RWPE1 (cell line): ENCODE measurements around the gene THADA.
"Not testable (repeated sequence)": the region's sequence is repeated elsewhere in the genome, so short reads cannot be mapped to it uniquely, and the experiment has no call there.

Source experiments
- CTCF ChIA-PET: fragments of 350-600 bp; sonication (Branson Sonifier 250); formaldehyde crosslinking; extraction: SDS; loops from one replicate; lab custom pipeline; 2021; lab: Yijun Ruan, JAX
- POLR2A ChIA-PET: fragments of 400-600 bp; formaldehyde crosslinking; extraction: SDS; loops from one replicate; lab custom pipeline; 2020; ENCODE audit warnings: antibody characterized with exemption; ENCODE audit not compliant: low non-redundant PET; lab: Yijun Ruan, JAX
- DNase-seq: peaks from one replicate; pipeline ENCODE4 v3.0.0; 2012; ENCODE audit warnings: low spot score
- H3K27ac ChIP-seq: fragments of 450-650 bp; 2 replicates; pipeline ENCODE4 v1.5.1; 2017
- TF ChIP-seq, protein P1 (sequence below): fragments of 450-650 bp; conservative IDR thresholded peaks from 2 replicates; pipeline ENCODE4 v1.5.1; 2017; ENCODE audit warnings: low read depth, mild to moderate bottlenecking

THADA gene, protein sequence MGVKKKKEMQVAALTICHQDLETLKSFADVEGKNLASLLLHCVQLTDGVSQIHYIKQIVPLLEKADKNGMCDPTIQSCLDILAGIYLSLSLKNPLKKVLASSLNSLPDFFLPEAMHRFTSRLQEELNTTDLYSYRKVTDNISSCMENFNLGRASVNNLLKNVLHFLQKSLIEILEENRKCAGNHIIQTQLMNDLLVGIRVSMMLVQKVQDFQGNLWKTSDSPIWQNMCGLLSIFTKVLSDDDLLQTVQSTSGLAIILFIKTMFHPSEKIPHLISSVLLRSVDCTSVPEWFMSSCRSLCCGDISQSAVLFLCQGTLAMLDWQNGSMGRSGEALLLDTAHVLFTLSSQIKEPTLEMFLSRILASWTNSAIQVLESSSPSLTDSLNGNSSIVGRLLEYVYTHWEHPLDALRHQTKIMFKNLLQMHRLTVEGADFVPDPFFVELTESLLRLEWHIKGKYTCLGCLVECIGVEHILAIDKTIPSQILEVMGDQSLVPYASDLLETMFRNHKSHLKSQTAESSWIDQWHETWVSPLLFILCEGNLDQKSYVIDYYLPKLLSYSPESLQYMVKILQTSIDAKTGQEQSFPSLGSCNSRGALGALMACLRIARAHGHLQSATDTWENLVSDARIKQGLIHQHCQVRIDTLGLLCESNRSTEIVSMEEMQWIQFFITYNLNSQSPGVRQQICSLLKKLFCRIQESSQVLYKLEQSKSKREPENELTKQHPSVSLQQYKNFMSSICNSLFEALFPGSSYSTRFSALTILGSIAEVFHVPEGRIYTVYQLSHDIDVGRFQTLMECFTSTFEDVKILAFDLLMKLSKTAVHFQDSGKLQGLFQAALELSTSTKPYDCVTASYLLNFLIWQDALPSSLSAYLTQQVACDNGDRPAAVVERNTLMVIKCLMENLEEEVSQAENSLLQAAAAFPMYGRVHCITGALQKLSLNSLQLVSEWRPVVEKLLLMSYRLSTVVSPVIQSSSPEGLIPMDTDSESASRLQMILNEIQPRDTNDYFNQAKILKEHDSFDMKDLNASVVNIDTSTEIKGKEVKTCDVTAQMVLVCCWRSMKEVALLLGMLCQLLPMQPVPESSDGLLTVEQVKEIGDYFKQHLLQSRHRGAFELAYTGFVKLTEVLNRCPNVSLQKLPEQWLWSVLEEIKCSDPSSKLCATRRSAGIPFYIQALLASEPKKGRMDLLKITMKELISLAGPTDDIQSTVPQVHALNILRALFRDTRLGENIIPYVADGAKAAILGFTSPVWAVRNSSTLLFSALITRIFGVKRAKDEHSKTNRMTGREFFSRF (N-terminal part only)

DNA sequence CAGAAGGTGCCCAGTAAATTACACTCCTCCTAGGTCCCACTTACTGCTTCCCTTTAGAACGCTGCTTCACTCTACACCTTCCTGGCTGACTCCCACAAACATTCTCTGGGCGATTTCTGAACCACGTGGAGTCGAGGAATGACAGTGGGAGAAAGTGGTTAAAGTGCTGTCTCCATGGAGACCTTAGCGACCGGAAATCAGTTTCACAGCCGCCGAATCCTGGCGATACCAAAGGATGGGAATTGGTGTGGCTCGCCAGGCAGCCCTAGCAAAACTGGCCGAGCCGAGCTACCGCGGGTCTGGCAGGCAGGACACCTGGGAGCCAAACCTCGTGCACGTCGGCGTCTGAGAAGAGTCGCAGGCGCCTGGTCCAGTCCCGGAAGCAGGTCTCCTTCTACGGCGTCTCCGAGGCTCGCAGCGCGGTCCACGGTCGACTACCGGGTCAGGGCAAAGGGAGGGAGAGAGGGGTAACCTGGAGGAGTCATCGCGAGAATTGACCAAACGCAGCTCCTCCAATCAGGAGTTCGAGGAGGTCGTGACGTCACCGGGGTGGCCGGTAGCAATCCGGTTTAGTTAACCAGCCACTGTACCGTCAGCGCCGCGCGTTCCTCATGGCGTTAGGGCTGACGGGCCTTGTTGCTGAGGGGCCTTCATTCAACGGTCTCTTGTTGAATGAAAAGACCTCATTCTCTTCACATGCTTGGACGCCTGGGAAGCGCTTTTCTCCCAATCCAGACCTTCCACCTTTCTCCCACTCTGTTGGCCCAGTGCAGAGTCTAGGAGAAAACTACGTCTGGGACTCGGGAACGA is at the start of gene THADA:
THADA (minus strand) TSS at position 436 of the 810 bp plus-strand sequence. CDS start 3,646 bp downstream, outside the sequence.
- DNase-seq = peak; percentile 98
- CTCF ChIA-PET = interaction anchor here (0.6 to 2.5 kb wide), 4 partner anchors 10 to 338 kb away, joined by 3 to 11 read pairs (median 4); no protein-coding TSS in a partner anchor
- TF ChIP-seq, protein P1, sequence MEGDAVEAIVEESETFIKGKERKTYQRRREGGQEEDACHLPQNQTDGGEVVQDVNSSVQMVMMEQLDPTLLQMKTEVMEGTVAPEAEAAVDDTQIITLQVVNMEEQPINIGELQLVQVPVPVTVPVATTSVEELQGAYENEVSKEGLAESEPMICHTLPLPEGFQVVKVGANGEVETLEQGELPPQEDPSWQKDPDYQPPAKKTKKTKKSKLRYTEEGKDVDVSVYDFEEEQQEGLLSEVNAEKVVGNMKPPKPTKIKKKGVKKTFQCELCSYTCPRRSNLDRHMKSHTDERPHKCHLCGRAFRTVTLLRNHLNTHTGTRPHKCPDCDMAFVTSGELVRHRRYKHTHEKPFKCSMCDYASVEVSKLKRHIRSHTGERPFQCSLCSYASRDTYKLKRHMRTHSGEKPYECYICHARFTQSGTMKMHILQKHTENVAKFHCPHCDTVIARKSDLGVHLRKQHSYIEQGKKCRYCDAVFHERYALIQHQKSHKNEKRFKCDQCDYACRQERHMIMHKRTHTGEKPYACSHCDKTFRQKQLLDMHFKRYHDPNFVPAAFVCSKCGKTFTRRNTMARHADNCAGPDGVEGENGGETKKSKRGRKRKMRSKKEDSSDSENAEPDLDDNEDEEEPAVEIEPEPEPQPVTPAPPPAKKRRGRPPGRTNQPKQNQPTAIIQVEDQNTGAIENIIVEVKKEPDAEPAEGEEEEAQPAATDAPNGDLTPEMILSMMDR = no peak
- POLR2A ChIA-PET = interaction anchor here (0.5 to 0.7 kb wide), 2 partner anchors 41 to 115 kb away, joined by 3 to 7 read pairs; partner anchors contain the start of gene PLEKHH2
- peak within 1 kb of the TSS; percentile 85 for H3K27ac ChIP-seq

DNA sequence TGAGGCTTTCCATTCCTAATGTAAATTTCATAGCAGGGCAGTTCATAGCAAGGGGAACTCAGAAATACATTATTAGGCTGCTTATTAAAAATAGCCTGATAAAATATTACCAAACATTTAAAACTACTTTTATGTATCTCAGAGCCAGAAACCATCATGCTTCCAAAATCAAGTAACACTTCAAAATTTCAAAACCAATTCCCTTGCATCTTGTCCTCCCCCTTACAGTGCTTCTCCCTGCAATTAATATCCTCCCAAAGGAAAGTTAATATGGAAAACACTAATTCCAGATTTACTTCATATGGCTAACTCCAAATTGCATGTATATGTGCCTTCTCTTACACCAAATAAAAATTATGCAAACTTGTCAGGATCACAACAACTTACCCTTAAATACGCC is 47.8 kb upstream of the THADA start:
- CTCF ChIA-PET = no interaction called here
- POLR2A ChIA-PET = no interaction called here
- DNase-seq = no peak
- no peak overlapping the region for H3K27ac ChIP-seq
- TF ChIP-seq, protein P1 = no peak

DNA sequence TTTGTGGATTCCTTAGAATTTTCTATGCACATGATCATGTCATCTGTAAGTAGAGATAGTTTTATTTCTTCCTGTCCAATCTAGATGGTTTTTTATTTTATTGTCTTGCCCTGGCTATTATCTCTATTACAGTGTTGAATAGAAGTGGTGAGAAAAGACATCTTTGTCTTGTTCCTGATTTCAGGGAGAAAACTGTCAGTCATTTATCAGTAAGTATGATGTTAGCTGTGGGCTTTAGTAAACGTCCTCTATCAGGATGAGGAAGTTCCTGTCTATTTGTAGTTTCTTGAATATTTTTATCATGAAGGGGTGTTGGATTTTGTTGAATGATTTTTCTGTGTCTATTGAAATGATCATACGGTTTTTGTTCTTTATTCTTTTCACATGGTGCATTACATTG is 46.5 kb upstream of the THADA start:
- POLR2A ChIA-PET = no interaction called here
- no peak for DNase-seq
- CTCF ChIA-PET = no interaction called here
- no peak overlapping the region for H3K27ac ChIP-seq
- TF ChIP-seq, protein P1 = no peak

DNA sequence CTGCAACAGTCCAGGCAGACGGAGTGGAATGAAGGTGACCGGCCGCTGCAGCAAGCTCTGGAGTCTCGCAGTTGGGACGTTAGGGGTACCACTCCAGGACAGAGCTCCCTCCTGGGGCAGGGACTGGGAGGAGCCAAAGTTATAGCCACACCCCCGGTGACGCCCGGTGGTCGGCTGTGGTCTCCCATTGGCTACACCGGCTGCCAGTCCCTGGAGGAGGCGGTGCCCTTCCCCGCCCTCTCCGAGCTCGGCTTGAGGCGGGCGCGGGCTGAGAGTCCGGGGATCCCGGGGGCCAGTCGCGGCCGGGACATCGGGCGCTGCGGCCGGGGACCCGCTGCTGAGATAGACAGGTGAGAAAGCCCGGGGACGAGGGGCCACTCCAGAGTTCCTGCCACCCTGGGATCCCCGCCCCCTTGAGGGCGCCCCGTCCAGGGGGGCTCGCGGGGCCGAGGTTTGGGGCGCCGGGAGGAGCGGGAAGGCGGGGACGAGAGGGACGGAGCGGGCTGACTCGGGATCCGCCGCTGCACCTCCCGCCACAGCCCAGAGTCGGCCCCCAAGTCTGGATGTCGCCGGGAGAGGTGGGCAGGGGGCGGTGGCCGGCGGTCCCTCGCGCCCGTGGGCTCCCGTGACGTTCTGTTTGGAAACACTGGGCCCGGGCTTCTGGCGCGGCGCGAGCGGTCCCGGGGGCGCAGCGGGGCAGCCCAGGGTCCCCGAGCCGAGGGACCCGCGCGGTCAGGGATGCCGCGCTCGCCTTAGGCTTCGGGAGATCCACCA is 41.4 kb upstream of the THADA start, which contains the start of gene PLEKHH2:
PLEKHH2 (plus strand) TSS at position 231 of the 774 bp plus-strand sequence. CDS start 7,414 bp downstream, outside the sequence.
- ChIA-PET POLR2A (interaction anchor here (0.6 kb wide), 2 partner anchors 18 to 41 kb away, joined by 5 to 7 read pairs; partner anchors contain the start of gene THADA), CTCF (no interaction called here)
- TF ChIP-seq, protein P1 = no peak
- no peak within 1 kb of the TSS for H3K27ac ChIP-seq
- DNase-seq = peak; percentile 99

DNA sequence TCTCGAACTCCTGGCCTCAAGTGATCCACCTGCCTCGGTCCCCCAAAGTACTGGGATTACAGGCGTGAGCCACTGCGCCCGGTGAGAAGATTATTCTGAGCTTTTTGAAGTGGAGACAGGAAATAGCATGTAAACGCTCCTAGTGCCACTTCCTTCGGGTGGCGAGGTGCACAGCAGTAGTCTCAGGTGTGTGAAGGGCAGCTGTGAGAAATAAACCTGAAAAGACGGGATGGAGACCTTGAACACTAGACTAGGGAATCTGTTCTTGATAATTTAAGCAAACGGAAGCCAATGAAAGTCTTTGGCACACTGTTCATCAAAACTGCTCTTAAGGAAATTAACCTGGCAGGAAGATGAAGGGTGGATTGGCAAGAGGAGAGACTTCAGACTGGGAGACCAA is 40.8 kb upstream of the THADA start:
- TF ChIP-seq, protein P1 = no peak
- ChIA-PET POLR2A (interaction anchor here (0.6 kb wide), 2 partner anchors 19 to 41 kb away, joined by 5 to 7 read pairs; partner anchors contain the start of gene THADA), CTCF (no interaction called here)
- H3K27ac ChIP-seq = no peak overlapping the region
- DNase-seq = peak; percentile 5

DNA sequence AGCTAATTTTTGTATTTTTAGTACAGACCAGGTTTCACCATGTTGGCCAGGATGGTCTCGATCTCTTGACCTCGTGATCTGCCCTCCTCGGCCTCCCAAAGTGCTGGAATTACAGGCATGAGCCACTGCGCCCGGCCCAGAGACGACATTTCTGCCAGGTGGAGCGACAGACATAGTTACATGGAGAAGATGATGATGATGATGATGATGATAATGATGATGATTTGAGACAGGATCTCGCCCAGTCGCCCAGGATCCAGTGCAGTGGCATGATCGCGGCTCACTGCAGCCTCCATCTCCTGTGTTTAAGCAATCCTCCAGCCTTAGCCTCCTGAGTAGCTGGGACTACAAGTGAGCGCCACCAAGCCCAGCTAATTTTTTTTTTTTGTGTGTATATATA is 40.3 kb upstream of the THADA start:
- CTCF ChIA-PET = interaction anchor here (0.6 kb wide), 1 partner anchor 1533 kb away, joined by 4 read pairs; no protein-coding TSS in a partner anchor
- H3K27ac ChIP-seq, POLR2A ChIA-PET, DNase-seq: not testable (repeated sequence)
